Neural crest cell (in vitro differentiated cells): ENCODE data around the gene EXOC6B. TPM values are rescaled to one million over a fixed set of nuclear protein-coding genes. Genes with fewer than 3 reads are reported as not detected.

Experiments used
- DNase-seq: peaks from one replicate; pipeline ENCODE4 v3.0.0; 2021; ENCODE audit warnings: low read depth, mixed read lengths, low spot score
- H3K27ac Mint-ChIP-seq: one replicate; pipeline ENCODE4 v1.8.0; 2021; ENCODE audit warnings: mild to moderate bottlenecking, mixed read lengths; ENCODE audit not compliant: unreplicated experiment
- H3K27me3 Mint-ChIP-seq: 2 replicates; pipeline ENCODE4 v1.8.0; 2021; ENCODE audit warnings: low read depth, mild to moderate bottlenecking, mixed read lengths
- H3K36me3 Mint-ChIP-seq: 2 replicates; pipeline ENCODE4 v1.8.0; 2021; ENCODE audit warnings: low read depth, mild to moderate bottlenecking, mixed read lengths
- H3K4me1 Mint-ChIP-seq: 2 replicates; pipeline ENCODE4 v1.8.0; 2021; ENCODE audit warnings: mixed read lengths
- H3K4me3 Mint-ChIP-seq: one replicate; pipeline ENCODE4 v1.8.0; 2021; ENCODE audit warnings: mild to moderate bottlenecking, mixed read lengths
- H3K9me3 Mint-ChIP-seq: 2 replicates; pipeline ENCODE4 v1.8.0; 2021; ENCODE audit warnings: mixed read lengths
- CTCF ChIP-seq: fragments of 200-600 bp; sonication (generic); conservative IDR thresholded peaks from 2 replicates; pipeline ENCODE4 v1.5.0; 2021; ENCODE audit warnings: antibody characterized with exemption, mild to moderate bottlenecking
- total RNA-seq: library from RNA; stranded (reverse); gene quantifications from 2 replicates; pipeline ENCODE4 v1.2.1, GENCODE V29; 2021

The EXOC6B gene
- total RNA-seq, 1 donor from 2014 or later, result 28.2 TPM

- Mint-ChIP-seq H3K9me3 (no peaks in the 10 kb centered on the region), H3K4me1 (no peaks in the 10 kb centered on the region), H3K27ac (no peak overlapping the region), H3K27me3 (no peaks in the 10 kb centered on the region), H3K36me3 (peaks cover 10% of the 10 kb centered on the region), H3K4me3 (no peak overlapping the region)
- TF ChIP-seq CTCF, result no peak
- DNase-seq, result no peak
These were observed 187.1 kb downstream of the EXOC6B start for GRCh38 chr2:72638600-72639211.

- Mint-ChIP-seq H3K4me1 (no peaks in the 10 kb centered on the region), H3K27ac (no peak overlapping the region), H3K27me3 (no peaks in the 10 kb centered on the region), H3K4me3 (no peak overlapping the region), H3K36me3 (peaks cover 10% of the 10 kb centered on the region), H3K9me3 (no peaks in the 10 kb centered on the region)
- TF ChIP-seq CTCF, result no peak
- DNase-seq, result no peak
These were observed 189.6 kb downstream of the EXOC6B start for GRCh38 chr2:72636210-72636609.

DNA sequence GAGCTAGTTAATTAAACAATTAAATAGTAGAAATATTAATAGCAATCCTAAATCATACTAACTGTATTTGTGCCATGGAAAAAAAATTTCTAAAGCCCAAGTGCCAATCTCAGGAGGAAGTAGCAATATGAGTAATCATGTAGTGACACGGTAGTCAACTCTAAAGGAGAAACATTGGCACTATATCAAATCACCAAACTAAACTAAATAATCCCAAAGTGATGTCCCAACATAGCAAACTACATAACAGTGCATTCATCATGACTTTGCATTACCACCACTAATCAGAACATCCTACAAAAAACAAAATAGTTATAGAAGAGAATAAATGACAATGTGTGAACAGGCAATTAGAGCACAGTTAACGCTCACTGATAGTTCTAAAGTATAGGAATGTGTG is 195.1 kb downstream of the EXOC6B start:
- Mint-ChIP-seq H3K27me3 (no peaks in the 10 kb centered on the region), H3K9me3 (no peaks in the 10 kb centered on the region), H3K27ac (no peak overlapping the region), H3K36me3 (no peaks in the 10 kb centered on the region), H3K4me3 (no peak overlapping the region), H3K4me1 (no peaks in the 10 kb centered on the region)
- DNase-seq, result no peak
- no peak for TF ChIP-seq CTCF

DNA sequence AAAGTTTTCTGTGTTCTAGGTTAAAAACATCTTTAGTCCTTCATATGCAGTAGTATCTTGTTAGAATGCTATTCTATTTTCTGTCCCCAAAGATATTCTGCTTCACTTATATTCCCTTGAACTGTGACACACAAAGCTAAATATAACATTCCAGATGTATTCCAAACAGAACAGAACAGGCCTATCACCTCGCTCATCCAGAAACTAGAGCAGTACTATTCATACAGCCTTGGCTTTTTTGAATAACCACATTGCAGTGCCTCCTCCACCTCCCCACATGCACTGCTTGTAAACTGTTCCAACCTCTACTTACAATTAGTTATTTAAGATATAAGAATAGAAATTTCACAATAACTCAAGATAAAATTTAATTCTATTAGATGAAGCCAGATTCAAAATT is 196.8 kb downstream of the EXOC6B start:
- no peak overlapping the region for H3K4me3 Mint-ChIP-seq
- H3K9me3 Mint-ChIP-seq, result no peaks in the 10 kb centered on the region
- H3K27me3 Mint-ChIP-seq, result no peaks in the 10 kb centered on the region
- H3K36me3 Mint-ChIP-seq, result no peaks in the 10 kb centered on the region
- TF ChIP-seq CTCF, result no peak
- DNase-seq, result no peak
- H3K4me1 Mint-ChIP-seq, result no peaks in the 10 kb centered on the region
- H3K27ac Mint-ChIP-seq, result no peak overlapping the region

DNA sequence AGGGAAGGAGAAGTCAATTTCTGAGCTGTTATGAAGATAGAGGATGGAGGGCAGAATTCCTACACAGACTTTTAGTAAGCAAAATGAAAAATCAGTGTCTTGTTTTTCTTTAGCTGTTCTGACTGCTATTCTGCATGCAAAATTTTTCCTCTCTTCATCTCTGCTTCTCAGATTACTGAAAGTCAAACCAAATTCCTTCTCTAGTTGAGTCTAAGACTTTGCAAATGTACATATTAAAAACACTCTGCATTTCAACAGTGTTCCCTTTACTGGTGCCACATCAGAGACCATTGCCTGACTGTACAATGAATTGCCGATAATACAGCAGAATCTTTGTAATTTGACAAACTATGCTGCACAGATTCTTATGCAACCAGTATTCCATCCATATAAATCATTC is 198.8 kb downstream of the EXOC6B start:
- no peak overlapping the region for H3K27ac Mint-ChIP-seq
- no peaks in the 10 kb centered on the region for H3K27me3 Mint-ChIP-seq
- no peaks in the 10 kb centered on the region for H3K4me1 Mint-ChIP-seq
- no peaks in the 10 kb centered on the region for H3K36me3 Mint-ChIP-seq
- no peak for TF ChIP-seq CTCF
- no peak overlapping the region for H3K4me3 Mint-ChIP-seq
- H3K9me3 Mint-ChIP-seq, result no peaks in the 10 kb centered on the region
- DNase-seq, result no peak
